ENCODE data around the gene CNTFR.

Gene CNTFR

DNA sequence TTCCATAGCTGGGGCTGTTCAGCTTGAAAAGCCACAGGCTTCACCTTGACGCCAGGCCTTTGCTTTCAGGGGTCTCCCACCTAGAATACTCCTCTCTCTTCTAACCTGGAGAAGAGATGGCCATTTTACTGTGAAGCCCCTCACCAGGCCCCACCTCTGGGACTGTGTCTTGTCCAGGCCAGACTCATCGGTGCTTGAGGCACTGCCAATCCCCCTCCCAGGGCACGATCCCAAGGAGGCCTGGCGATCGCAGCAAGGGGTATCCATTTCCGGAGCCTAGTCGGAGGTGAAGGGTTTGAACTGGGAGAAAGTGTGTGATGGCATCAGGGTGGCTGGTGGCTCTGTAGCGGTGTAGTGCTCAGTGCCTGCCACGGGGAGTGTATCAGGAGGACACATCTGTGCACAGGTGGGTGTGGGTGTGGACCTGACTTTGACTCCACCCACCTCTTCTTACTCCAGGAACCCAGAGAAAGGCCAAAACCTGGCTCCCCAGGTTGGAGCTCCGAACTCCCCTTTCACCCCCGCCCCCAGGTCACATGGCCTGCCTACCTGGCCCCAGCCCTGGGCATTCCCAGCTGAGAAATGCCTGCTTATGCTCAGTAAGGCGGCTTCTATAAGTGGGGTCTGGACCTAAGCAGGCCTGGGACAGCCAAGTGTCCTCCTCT, 39.4 kb downstream of the CNTFR start:
- TF ChIP-seq, protein P1, sequence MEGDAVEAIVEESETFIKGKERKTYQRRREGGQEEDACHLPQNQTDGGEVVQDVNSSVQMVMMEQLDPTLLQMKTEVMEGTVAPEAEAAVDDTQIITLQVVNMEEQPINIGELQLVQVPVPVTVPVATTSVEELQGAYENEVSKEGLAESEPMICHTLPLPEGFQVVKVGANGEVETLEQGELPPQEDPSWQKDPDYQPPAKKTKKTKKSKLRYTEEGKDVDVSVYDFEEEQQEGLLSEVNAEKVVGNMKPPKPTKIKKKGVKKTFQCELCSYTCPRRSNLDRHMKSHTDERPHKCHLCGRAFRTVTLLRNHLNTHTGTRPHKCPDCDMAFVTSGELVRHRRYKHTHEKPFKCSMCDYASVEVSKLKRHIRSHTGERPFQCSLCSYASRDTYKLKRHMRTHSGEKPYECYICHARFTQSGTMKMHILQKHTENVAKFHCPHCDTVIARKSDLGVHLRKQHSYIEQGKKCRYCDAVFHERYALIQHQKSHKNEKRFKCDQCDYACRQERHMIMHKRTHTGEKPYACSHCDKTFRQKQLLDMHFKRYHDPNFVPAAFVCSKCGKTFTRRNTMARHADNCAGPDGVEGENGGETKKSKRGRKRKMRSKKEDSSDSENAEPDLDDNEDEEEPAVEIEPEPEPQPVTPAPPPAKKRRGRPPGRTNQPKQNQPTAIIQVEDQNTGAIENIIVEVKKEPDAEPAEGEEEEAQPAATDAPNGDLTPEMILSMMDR (IDR thresholded peaks at IDR 0.05), result no peak
- H3K27ac ChIP-seq, result no peak overlapping the region
- H3K36me3 ChIP-seq, result no peaks in the 10 kb centered on the region
- peaks cover 0 to 40% of the 10 kb centered on the region in 2 donors for H3K27me3 ChIP-seq
- DNase-seq, result peak in 1 of 2 donors; percentile 42
- H3K9me3 ChIP-seq, result no peaks in the 10 kb centered on the region
- H3K4me1 ChIP-seq, result no peaks in the 10 kb centered on the region
- intact Hi-C loops (cut with DNase I; ENCODE audit: low total_unique reads), result no loop called here
- H3K4me3 ChIP-seq, result no peak overlapping the region

DNA sequence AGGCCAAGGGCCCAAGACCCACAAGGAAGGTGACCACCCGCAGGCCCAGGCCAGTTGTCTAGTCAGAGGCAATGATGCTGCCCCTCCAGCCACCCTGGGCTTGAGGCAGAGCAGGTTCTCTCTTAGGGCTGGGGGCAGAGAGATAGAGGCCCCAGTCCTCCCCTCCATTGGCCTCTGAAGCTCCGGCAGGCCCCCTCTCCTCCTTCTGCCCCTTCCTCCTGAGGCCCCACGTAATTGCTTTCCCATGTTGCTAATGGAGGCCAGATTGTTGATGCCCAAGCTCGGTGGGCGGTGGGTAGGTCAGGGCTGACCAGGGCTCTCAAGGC, 40.2 kb downstream of the CNTFR start:
- no peaks in the 10 kb centered on the region for H3K9me3 ChIP-seq
- H3K4me1 ChIP-seq, result no peaks in the 10 kb centered on the region
- H3K27me3 ChIP-seq, result peaks cover 0 to 36% of the 10 kb centered on the region in 2 donors
- intact Hi-C loops (cut with DNase I; ENCODE audit: low total_unique reads), result loop anchor here (5.0 kb wide), 1 partner anchor 43 kb away; no protein-coding TSS in a partner anchor
- DNase-seq, result no peak
- no peaks in the 10 kb centered on the region for H3K36me3 ChIP-seq
- H3K27ac ChIP-seq, result no peak overlapping the region
- TF ChIP-seq, protein P1 (IDR thresholded peaks at IDR 0.05), result no peak
- no peak overlapping the region for H3K4me3 ChIP-seq

DNA sequence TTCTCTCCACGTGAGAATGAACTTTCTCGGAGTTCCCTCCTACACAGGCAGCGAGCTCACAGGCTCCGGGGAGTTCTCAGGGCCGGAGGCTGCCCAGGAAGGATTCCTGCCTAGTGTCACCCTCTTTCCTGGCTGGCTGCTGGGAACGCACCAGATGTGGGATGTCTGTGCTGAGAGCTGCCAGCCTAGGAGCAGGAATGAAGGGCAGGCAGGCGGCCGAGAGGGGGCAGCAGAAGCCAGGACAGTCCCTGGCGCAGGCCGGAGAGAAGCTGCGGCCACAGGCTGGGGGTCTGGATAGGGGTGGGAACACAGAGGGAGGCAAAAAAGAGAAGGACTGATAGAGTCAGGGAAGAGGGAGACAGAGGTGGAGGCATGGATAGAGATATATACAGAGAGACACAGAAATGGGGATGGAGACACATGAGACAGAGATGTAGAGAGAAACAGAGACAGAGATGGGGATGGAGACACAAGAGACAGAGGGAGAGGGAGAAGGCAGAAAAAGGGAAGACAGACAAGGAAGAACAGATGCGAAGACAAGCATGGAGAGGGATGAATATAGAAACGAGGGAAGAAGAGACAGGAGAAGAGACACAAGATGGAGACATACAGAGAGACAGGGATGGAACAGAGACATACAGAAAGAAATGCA, 41.4 kb downstream of the CNTFR start:
- no peak overlapping the region for H3K4me3 ChIP-seq
- intact Hi-C loops (cut with DNase I; ENCODE audit: low total_unique reads), result loop anchor here (5.0 kb wide), 1 partner anchor 44 kb away; no protein-coding TSS in a partner anchor
- H3K4me1 ChIP-seq, result no peaks in the 10 kb centered on the region
- peaks cover 0 to 35% of the 10 kb centered on the region in 2 donors for H3K27me3 ChIP-seq
- no peaks in the 10 kb centered on the region for H3K36me3 ChIP-seq
- no peak overlapping the region for H3K27ac ChIP-seq
- peak; percentile 72 to 81 for DNase-seq
- TF ChIP-seq, protein P1 (IDR thresholded peaks at IDR 0.05), result peak; percentile 74 to 75
- H3K9me3 ChIP-seq, result no peaks in the 10 kb centered on the region

DNA sequence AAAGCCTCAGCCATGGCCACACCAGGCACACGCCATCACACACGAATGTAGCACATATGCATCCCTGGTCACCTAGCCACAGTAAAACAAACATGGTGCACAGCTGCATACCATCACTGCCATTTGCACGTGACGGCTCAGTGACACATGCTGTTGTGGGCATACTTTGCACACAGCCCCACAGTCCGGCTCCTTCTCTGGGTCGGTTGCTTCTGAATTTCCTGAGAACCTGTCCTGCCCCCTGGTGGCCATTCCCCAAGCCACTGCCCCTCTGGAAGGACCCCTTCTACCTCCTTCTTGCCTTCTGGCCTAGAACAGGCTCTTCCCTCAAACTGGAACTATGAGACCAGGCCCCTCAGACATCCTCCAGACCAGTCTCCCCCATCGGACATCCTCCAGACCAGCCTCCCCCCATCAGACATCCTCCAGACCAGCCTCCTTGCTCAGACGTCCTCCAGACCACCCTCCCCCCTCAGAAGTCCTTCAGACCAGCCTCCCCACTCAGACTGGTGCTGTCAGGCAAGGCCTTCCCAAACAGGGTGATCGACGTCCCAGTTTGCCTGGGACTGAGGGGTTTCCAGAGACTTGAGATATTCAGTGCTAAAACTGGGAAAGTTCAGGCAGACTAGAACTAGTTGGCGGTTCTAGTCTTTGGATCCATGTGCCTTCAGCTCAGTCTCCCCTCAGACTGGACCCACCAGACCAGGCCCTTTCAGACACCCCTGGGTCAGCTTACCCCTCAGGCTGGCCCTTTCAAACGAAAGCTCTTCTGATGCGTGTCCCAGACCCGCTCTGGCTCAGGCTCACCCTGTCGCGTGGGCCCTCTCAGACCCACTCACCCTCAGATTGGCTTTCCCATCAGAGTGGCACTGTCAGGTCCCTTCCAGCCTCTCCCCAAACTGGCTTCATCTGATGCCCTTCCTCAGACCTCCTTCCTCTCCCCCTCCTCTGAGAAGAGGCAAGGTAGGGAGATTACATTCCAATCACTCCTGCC, 42.4 kb downstream of the CNTFR start:
- Histone ChIP-seq H3K27ac (no peak overlapping the region), H3K4me3 (no peak overlapping the region), H3K4me1 (no peaks in the 10 kb centered on the region), H3K27me3 (peaks cover 0 to 28% of the 10 kb centered on the region in 2 donors), H3K9me3 (no peaks in the 10 kb centered on the region), H3K36me3 (no peaks in the 10 kb centered on the region)
- DNase-seq, result peak in 1 of 2 donors; percentile 65
- TF ChIP-seq, protein P1 (IDR thresholded peaks at IDR 0.05), result peak; percentile 45 to 51
- intact Hi-C loops (cut with DNase I; ENCODE audit: low total_unique reads), result loop anchor here (5.0 kb wide), 1 partner anchor 45 kb away; no protein-coding TSS in a partner anchor

DNA sequence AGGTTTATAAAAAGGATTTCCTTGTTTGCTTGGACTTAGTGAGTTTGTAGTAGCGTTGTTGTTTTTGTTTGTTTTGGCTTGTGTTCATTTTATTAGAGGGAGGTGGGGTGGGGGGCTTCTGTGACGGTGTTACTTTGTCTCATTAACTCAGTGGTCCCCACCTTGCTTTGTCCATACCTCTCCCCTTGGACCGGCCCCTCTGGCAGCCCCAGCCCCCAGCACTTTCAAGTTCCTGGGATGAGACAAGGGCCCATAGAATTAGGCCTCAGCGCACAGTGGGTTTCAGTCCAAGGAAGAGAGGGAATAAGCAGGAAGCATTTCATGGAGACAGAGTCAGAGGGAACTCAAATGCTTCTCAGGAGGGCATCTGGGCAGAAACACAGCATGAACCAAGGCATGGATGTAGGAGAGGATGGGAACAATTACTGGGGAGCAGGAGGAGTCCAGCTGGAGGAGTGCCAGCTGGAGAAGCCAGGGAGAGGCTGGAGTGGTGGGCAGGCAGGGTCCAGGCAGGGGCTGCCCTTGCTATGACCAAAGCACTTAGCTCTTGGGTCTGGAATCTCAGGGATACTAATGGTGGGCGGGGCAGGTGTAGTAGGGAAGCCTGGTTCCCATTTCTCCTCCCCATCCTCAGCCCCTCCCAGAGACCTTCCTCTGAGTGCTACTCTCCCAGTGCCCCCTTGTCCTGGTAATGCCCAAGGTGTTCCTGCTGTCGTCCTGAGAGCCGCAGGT, 43.3 kb downstream of the CNTFR start:
- H3K27ac ChIP-seq, result no peak overlapping the region
- TF ChIP-seq, protein P1 (IDR thresholded peaks at IDR 0.05), result no peak
- H3K4me3 ChIP-seq, result no peak overlapping the region

More for the DNA sequence above, 43.3 kb downstream of the CNTFR start:
- intact Hi-C loops (cut with DNase I; ENCODE audit: low total_unique reads), result loop anchor here (5.0 kb wide), 1 partner anchor 46 kb away; no protein-coding TSS in a partner anchor
- no peak for DNase-seq
- no peaks in the 10 kb centered on the region for H3K9me3 ChIP-seq
- no peaks in the 10 kb centered on the region for H3K36me3 ChIP-seq
- no peaks in the 10 kb centered on the region for H3K4me1 ChIP-seq
- H3K27me3 ChIP-seq, result peaks cover 0 to 28% of the 10 kb centered on the region in 2 donors

Measured in tibial artery (tissue), 4 donors.